Ovary (tissue), 9 donors: ENCODE results near the gene IQSEC2. TPM values are rescaled to one million over a fixed set of nuclear protein-coding genes. Genes with fewer than 3 reads are reported as not detected.
A peak's percentile ranks its signal among the peaks of the same experiment; 100 is the strongest.

Source experiments
- DNase-seq, 5 donors: peaks; one replicate each; pipeline ENCODE4 v3.0.0-alpha.2; 2019 to 2020
- H3K27ac ChIP-seq, 2 donors: fragments of 200-600 bp; one replicate each; pipeline versions ENCODE4 v1.5.1 to v1.8.0; 2019 to 2022
- H3K27me3 ChIP-seq: fragments of 200-600 bp; one replicate; pipeline ENCODE4 v1.8.0; 2022
- H3K36me3 ChIP-seq: fragments of 200-600 bp; sonication (generic); one replicate; pipeline ENCODE4 v1.5.1; 2019
- H3K4me1 ChIP-seq: one replicate; pipeline ENCODE4 v1.8.1; 2013; ENCODE audit warnings: mild to moderate bottlenecking, moderate library complexity; ENCODE audit not compliant: insufficient read depth
- H3K4me3 ChIP-seq: fragments of 200-600 bp; sonication (generic); one replicate; pipeline ENCODE4 v1.5.1; 2017
- H3K9me3 ChIP-seq, 2 donors: fragments of 200-600 bp in 1 of 2; sonication (generic) in 1 of 2; one replicate each; pipeline versions ENCODE4 v1.5.1 to v1.8.1; 2013 to 2019; ENCODE audit warnings: mild to moderate bottlenecking in 1 of 2, moderate library complexity in 1 of 2
- CTCF ChIP-seq, 3 donors: fragments of 450-650 bp in 2 of 3; fragments of 200-600 bp in 1 of 3; IDR thresholded peaks; one replicate each; pipeline versions ENCODE4 v1.5.1 to v1.8.0; 2016 to 2022; ENCODE audit warnings: antibody characterized with exemption in 3 of 3, mild to moderate bottlenecking in 1 of 3
- EP300 ChIP-seq: sonication (generic); formaldehyde crosslinking; IDR thresholded peaks from one replicate; pipeline ENCODE4 v1.6.1; 2017; ENCODE audit warnings: antibody characterized with exemption
- POLR2A ChIP-seq: fragments of 450-650 bp; IDR thresholded peaks from one replicate; pipeline ENCODE4 v1.6.1; 2017; ENCODE audit warnings: antibody characterized with exemption, mild to moderate bottlenecking, moderate library complexity
- WGBS, 3 donors: extraction: QIAGEN DNeasy Blood & Tissue Kit in 1 of 3; methylation state at CpG; one replicate each; pipeline versions ENCODE4 v1.1.5 to v1.1.7; 2013 to 2017; 5-methylcytosine and 5-hydroxymethylcytosine counted together
- intact Hi-C, 4 donors: fragments of 100-400 bp; cut with DNase I; formaldehyde crosslinking; loops; one replicate each; pipeline versions ENCODE4 v1.11.0 to v1.15.1; 2022 to 2023
- polyA plus RNA-seq, 2 donors: library from polyadenylated mRNA; stranded (reverse); fragments of 200-250 nt in 1 of 2; fragments of 350-450 nt in 1 of 2; fragmentation: Illumina TruSeq in 1 of 2; extraction: RNeasy Lipid Tissue Mini Kit (QIAGEN cat#74804) in 1 of 2; gene quantifications; one replicate each; pipeline ENCODE4 v1.2.3, GENCODE V29; 2013 to 2014
- total RNA-seq, 7 donors: library from RNA; depleted of rRNA in 2 of 7; stranded (reverse); fragments of >200 nt in 2 of 7; fragmentation: NEBNext Ultra II Directional in 3 of 7; extraction: Animal tissue kit (Norgen Biotek cat#: 25700) in 3 of 7; gene quantifications; one replicate each; pipeline versions ENCODE4 v1.1.0 to v1.2.4, GENCODE V29; 2016 to 2023
- donor health status: DM: no; HTN: no; CAD: no; lungs with moderate emphysema.
- donor health status: DM: no; HTN: no; CAD: no.
- donor health status: Bipolar disorder and iron deficiency.
- donor health status: DM: yes; HTN: yes; CAD: no.
- donor health status: DM: no; HTN: no; CAD: no.
- donor health status: DM: yes; HTN: yes; CAD: no.

The IQSEC2 gene
- total and polyA plus RNA-seq, 9 donors, result 8.2 to 20.1 (median 11.9) TPM

- H3K27ac ChIP-seq, result no peak overlapping the region
- 56 to 65% (median 60%) methylated on average over 3 of the region's 3 CpGs for WGBS, 3 donors
- H3K36me3 ChIP-seq, result no peaks in the 10 kb centered on the region
- no peaks in the 10 kb centered on the region for H3K9me3 ChIP-seq
- H3K4me3 ChIP-seq, result no peak overlapping the region
- TF ChIP-seq POLR2A, result no peak
- TF ChIP-seq EP300, result no peak
- no peak for TF ChIP-seq CTCF (IDR thresholded peaks at IDR 0.05)
- intact Hi-C loops, result no loop called here
- peaks cover 10% of the 10 kb centered on the region for H3K4me1 ChIP-seq
- DNase-seq, result no peak
- H3K27me3 ChIP-seq, result no peaks in the 10 kb centered on the region
Observed at GRCh38 chrX:53283567-53283966, 2.2 kb upstream of the IQSEC2 start.

GRCh38 chrX:53283099-53283498 is 1.7 kb upstream of the IQSEC2 start:
- no peak for TF ChIP-seq CTCF (IDR thresholded peaks at IDR 0.05)
- no peaks in the 10 kb centered on the region for H3K9me3 ChIP-seq
- H3K27me3 ChIP-seq, result no peaks in the 10 kb centered on the region
- WGBS, 3 donors, result 89 to 97% (median 94%) methylated on average over 3 of the region's 3 CpGs
- H3K27ac ChIP-seq, result no peak overlapping the region
- H3K4me3 ChIP-seq, result no peak overlapping the region
- DNase-seq, result no peak
- intact Hi-C loops, result no loop called here
- H3K36me3 ChIP-seq, result no peaks in the 10 kb centered on the region
- H3K4me1 ChIP-seq, result peaks cover 10% of the 10 kb centered on the region

- no peaks in the 10 kb centered on the region for H3K27me3 ChIP-seq
- peak; percentile 34 to 52 (median 50) for DNase-seq
- no peaks in the 10 kb centered on the region for H3K9me3 ChIP-seq
- H3K4me3 ChIP-seq, result no peak overlapping the region
- 33 to 39% (median 34%) methylated on average over 5 of the region's 5 CpGs for WGBS, 3 donors
- peaks cover 10% of the 10 kb centered on the region for H3K4me1 ChIP-seq
- peak overlapping the region; percentile 5 to 55 for H3K27ac ChIP-seq
- intact Hi-C loops, result no loop called here
- no peaks in the 10 kb centered on the region for H3K36me3 ChIP-seq
- TF ChIP-seq CTCF (IDR thresholded peaks at IDR 0.05) (no peak), POLR2A (no peak), EP300 (no peak)
Observed at GRCh38 chrX:53281963-53282695, 745 bp upstream of the IQSEC2 start.

- H3K36me3 ChIP-seq, result no peaks in the 10 kb centered on the region
- peak overlapping the region; percentile 31 for H3K4me3 ChIP-seq
- H3K27me3 ChIP-seq, result no peaks in the 10 kb centered on the region
- 26 to 35% (median 33%) methylated on average over 14 of the region's 14 CpGs for WGBS, 3 donors
- TF ChIP-seq CTCF (IDR thresholded peaks at IDR 0.05) (no peak), POLR2A (no peak), EP300 (no peak)
- peak overlapping the region in 1 of 2 donors; percentile 35 for H3K27ac ChIP-seq
- DNase-seq, result peak; percentile 70 to 83 (median 77)
- no peaks in the 10 kb centered on the region for H3K9me3 ChIP-seq
- H3K4me1 ChIP-seq, result peaks cover 10% of the 10 kb centered on the region
- intact Hi-C loops, result no loop called here
Observed at GRCh38 chrX:53280331-53281320, 758 bp downstream of the IQSEC2 start.
